SK-N-SH (cell line): ENCODE results near the gene USP48. TPM values are rescaled to one million over a fixed set of nuclear protein-coding genes. Genes with fewer than 3 reads are reported as not detected.

ENCODE experiments used
- CTCF ChIA-PET: fragments of 300-600, 350-600 bp; formaldehyde crosslinking; extraction: SDS; loops from one replicate; lab custom pipeline; 2021; lab: Yijun Ruan, JAX
- POLR2A ChIA-PET: fragments of 350-600 bp; sonication (Branson Sonifier 250); formaldehyde crosslinking; extraction: SDS; loops from one replicate; lab custom pipeline; 2020; ENCODE audit warnings: antibody characterized with exemption, inconsistent platforms; lab: Yijun Ruan, JAX
- DNase-seq: peaks from one replicate; pipeline ENCODE4 v3.0.0; 2012
- H2AFZ ChIP-seq: fragments of 200-600 bp; sonication (generic); 2 replicates; pipeline ENCODE4 v1.8.1; 2016; ENCODE audit warnings: antibody characterized with exemption, mild to moderate bottlenecking, low read depth
- H3F3A ChIP-seq: fragments of 200-600 bp; sonication (generic); replicated peaks from 2 replicates; pipeline ENCODE3; 2016; ENCODE audit warnings: antibody characterized with exemption, mild to moderate bottlenecking; ENCODE audit not compliant: insufficient read depth
- H3K27ac ChIP-seq, 2 experiments: fragments of 200-500 bp in 1 of 2; fragments of 200-600 bp in 1 of 2; sonication (Bioruptor generic) in 1 of 2; sonication (generic), shearing (Covaris generic) in 1 of 2; 2 replicates each; pipeline versions ENCODE4 v1.5.1 to v1.6.1; 2014 to 2016; ENCODE audit warnings: low read depth in 2 of 2, inconsistent platforms in 1 of 2, low read length in 1 of 2, mild to moderate bottlenecking in 1 of 2, mixed read lengths in 1 of 2
- H3K27me3 ChIP-seq: fragments of 200-600 bp; sonication (generic), shearing (Covaris generic); 2 replicates; pipeline ENCODE4 v1.6.1; 2016; ENCODE audit warnings: mixed run types; ENCODE audit not compliant: insufficient read depth
- H3K36me3 ChIP-seq, 2 experiments: fragments of 200-500 bp in 1 of 2; fragments of 200-600 bp in 1 of 2; sonication (Bioruptor generic) in 1 of 2; sonication (generic) in 1 of 2; replicated peaks in 1 of 2; 2 replicates each; pipeline versions ENCODE3 to v1.5.1; 2014 to 2016; ENCODE audit warnings: low read length in 1 of 2, mild to moderate bottlenecking in 1 of 2; ENCODE audit not compliant: insufficient read depth in 2 of 2, control insufficient read depth in 1 of 2
- H3K4me1 ChIP-seq, 2 experiments: fragments of 200-500 bp in 1 of 2; fragments of 200-600 bp in 1 of 2; sonication (Bioruptor generic) in 1 of 2; sonication (generic), shearing (Covaris generic) in 1 of 2; 2 replicates each; pipeline versions ENCODE4 v1.5.1 to v1.6.1; 2014 to 2016; ENCODE audit warnings: low read depth in 1 of 2, low read length in 1 of 2, mixed run types in 1 of 2; ENCODE audit not compliant: insufficient read depth in 2 of 2, control insufficient read depth in 1 of 2
- H3K4me2 ChIP-seq: fragments of 200-600 bp; sonication (generic), shearing (Covaris generic); 2 replicates; pipeline ENCODE4 v1.6.1; 2017; ENCODE audit warnings: mixed run types
- H3K4me3 ChIP-seq, 2 experiments: fragments of 200-500 bp in 1 of 2; fragments of 200-600 bp in 1 of 2; sonication (Bioruptor generic) in 1 of 2; sonication (generic), shearing (Covaris generic) in 1 of 2; 2 replicates each; pipeline versions ENCODE4 v1.5.1 to v1.8.1; 2014 to 2016; ENCODE audit warnings: low read depth in 2 of 2, inconsistent platforms in 1 of 2, low read length in 1 of 2, mild to moderate bottlenecking in 1 of 2, mixed read lengths in 1 of 2, moderate library complexity in 1 of 2
- H3K79me2 ChIP-seq: fragments of 200-600 bp; sonication (generic); 2 replicates; pipeline ENCODE4 v1.8.1; 2017; ENCODE audit warnings: mild to moderate bottlenecking; ENCODE audit not compliant: insufficient read depth
- H3K9ac ChIP-seq: fragments of 200-600 bp; sonication (generic); 2 replicates; pipeline ENCODE4 v1.6.1; 2017; ENCODE audit warnings: mixed run types
- H3K9me2 ChIP-seq: fragments of 200-600 bp; sonication (generic); 2 replicates; pipeline ENCODE4 v1.6.1; 2017; ENCODE audit warnings: mixed run types
- H3K9me3 ChIP-seq: fragments of 200-600 bp; sonication (generic); 2 replicates; pipeline ENCODE4 v1.6.1; 2017; ENCODE audit warnings: mixed run types, mild to moderate bottlenecking, moderate library complexity
- H4K20me1 ChIP-seq: fragments of 200-600 bp; sonication (generic); 2 replicates; pipeline ENCODE4 v1.6.1; 2017; ENCODE audit warnings: mild to moderate bottlenecking, mixed run types; ENCODE audit not compliant: insufficient read depth
- ELF1 ChIP-seq: IDR thresholded peaks from 2 replicates; pipeline ENCODE4 v1.4.0; 2012
- EP300 ChIP-seq, 2 experiments: IDR thresholded peaks; 2 replicates each; pipeline versions ENCODE4 v1.4.0 to v1.6.1; 2012; ENCODE audit warnings: borderline replicate concordance in 1 of 2, low read depth in 1 of 2, low read length in 1 of 2
- EZH2phosphoT487 ChIP-seq: fragments of 200-600 bp; sonication (generic); IDR thresholded peaks from 2 replicates; pipeline ENCODE4 v1.6.1; 2017; ENCODE audit warnings: low read depth, mixed run types, mild to moderate bottlenecking, antibody characterized with exemption, moderate library complexity, borderline replicate concordance
- FOSL2 ChIP-seq: IDR thresholded peaks from 2 replicates; pipeline ENCODE4 v1.4.0; 2012; ENCODE audit warnings: low read depth, mild to moderate bottlenecking, moderate library complexity, borderline replicate concordance
- JUND ChIP-seq: IDR thresholded peaks from 2 replicates; pipeline ENCODE4 v1.4.0; 2012
- NRF1 ChIP-seq: IDR thresholded peaks from 2 replicates; pipeline ENCODE4 v1.6.1; 2012; ENCODE audit warnings: low read depth, mild to moderate bottlenecking, low read length
- POLR2AphosphoS5 ChIP-seq: IDR thresholded peaks from 2 replicates; pipeline ENCODE4 v1.6.1; 2012; ENCODE audit warnings: low read depth, low read length
- RCOR1 ChIP-seq: fragments of 150-350 bp; IDR thresholded peaks from 2 replicates; pipeline ENCODE4 v1.6.1; 2017; ENCODE audit warnings: antibody characterized with exemption, low read length
- RFX5 ChIP-seq: IDR thresholded peaks from 2 replicates; pipeline ENCODE4 v1.6.1; 2012; ENCODE audit warnings: mild to moderate bottlenecking, improper control_type of control experiment, low read length
- SMC3 ChIP-seq: IDR thresholded peaks from 2 replicates; pipeline ENCODE4 v1.6.1; 2012; ENCODE audit warnings: low read depth, low read length, improper control_type of control experiment
- TCF12 ChIP-seq: IDR thresholded peaks from 2 replicates; pipeline ENCODE4 v1.4.0; 2012
- YY1 ChIP-seq: IDR thresholded peaks from 2 replicates; pipeline ENCODE4 v1.4.0; 2012; ENCODE audit warnings: low read depth, mild to moderate bottlenecking
- WGBS: methylation state at CpG from one replicate; pipeline ENCODE4 v1.1.6; 2017; ENCODE audit warnings: low lambda C conversion rate; 5-methylcytosine and 5-hydroxymethylcytosine counted together
- polyA plus RNA-seq, 3 experiments: library from polyadenylated mRNA; depleted of rRNA; stranded (reverse); fragments of >200 nt; gene quantifications; 2 replicates each; pipeline ENCODE4 v1.2.3, GENCODE V29; 2012
- TF ChIP-seq, protein P1 (sequence below): IDR thresholded peaks from 2 replicates; pipeline ENCODE4 v1.4.0; 2012; ENCODE audit warnings: low read depth, borderline replicate concordance

The USP48 gene
- polyA plus RNA-seq, 1 of the 3 experiments (the other 2 are of a cell fraction): 13.6 TPM

DNA sequence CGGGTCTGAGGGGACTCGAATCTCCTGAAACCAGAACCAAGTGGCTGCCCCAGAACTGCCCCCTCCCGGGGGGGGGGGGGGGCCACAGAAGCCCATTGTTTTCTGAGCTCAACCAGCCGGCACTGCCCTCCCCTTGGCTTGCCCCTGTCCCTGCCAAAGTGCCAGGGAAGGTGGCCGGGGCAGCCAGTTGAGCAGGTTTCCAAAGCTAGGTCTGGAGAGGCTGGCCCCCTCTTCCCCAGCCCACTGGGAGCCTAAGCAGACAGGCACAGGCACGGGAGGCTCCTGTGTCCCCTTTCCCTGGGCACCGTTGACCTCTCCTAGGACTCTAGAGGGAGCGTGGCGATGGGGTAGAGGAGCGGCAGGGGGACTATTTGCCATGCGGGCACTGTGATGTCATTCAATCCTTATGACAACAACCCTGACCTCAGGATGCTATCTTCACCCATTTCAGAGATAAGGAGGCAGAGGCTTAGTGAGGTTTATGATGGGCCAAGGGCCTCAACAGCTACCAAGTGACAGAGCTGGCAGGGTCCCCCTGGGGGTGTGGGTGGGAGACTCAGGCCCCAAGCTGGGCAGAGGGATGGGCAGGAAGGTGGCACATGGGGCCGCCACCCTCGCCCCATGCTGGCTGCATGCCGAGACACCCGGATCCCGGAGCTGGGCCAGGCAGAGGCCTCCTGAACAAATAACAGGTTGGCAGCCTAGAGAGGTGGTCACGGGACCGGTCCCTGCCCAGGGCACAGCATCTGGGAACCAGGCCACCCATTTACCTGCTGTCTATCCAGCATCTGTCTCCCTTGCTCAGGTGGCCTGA, 148.8 kb downstream of the USP48 start:
- Histone ChIP-seq H3K9me3 (no peaks in the 10 kb centered on the region), H3K36me3 (no peaks in the 10 kb centered on the region), H3K79me2 (no peaks in the 10 kb centered on the region), H3K27me3 (peaks cover 12% of the 10 kb centered on the region; the same call in 1 of the 2 replicates), H3K9me2 (no peaks in the 10 kb centered on the region), H3K9ac (no peak overlapping the region), H3F3A (no peaks in the 10 kb centered on the region), H3K4me3 (no peak overlapping the region), H3K4me1 (peaks cover 0 to 15% of the 10 kb centered on the region in 2 experiments; a peak in 2 of 4 replicates), H2AFZ (no peak overlapping the region), H3K27ac (no peak overlapping the region), H4K20me1 (no peaks in the 10 kb centered on the region), H3K4me2 (no peak overlapping the region)
- CTCF ChIA-PET: interaction anchor here (0.7 to 1.8 kb wide), 3 partner anchors 25 to 38 kb away, joined by 3 to 9 read pairs (median 6); no protein-coding TSS in a partner anchor
- POLR2A ChIA-PET: no interaction called here
- TF ChIP-seq EZH2phosphoT487 (no peak), TCF12 (no peak), RFX5 (no peak), SMC3 (no peak), FOSL2 (no peak), RCOR1 (no peak), YY1 (no peak), JUND (no peak), ELF1 (no peak)
- TF ChIP-seq, protein P1, sequence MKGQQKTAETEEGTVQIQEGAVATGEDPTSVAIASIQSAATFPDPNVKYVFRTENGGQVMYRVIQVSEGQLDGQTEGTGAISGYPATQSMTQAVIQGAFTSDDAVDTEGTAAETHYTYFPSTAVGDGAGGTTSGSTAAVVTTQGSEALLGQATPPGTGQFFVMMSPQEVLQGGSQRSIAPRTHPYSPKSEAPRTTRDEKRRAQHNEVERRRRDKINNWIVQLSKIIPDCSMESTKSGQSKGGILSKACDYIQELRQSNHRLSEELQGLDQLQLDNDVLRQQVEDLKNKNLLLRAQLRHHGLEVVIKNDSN: no peak
- WGBS: 55% methylated on average over 6 of the region's 18 CpGs
- no peak for DNase-seq

DNA sequence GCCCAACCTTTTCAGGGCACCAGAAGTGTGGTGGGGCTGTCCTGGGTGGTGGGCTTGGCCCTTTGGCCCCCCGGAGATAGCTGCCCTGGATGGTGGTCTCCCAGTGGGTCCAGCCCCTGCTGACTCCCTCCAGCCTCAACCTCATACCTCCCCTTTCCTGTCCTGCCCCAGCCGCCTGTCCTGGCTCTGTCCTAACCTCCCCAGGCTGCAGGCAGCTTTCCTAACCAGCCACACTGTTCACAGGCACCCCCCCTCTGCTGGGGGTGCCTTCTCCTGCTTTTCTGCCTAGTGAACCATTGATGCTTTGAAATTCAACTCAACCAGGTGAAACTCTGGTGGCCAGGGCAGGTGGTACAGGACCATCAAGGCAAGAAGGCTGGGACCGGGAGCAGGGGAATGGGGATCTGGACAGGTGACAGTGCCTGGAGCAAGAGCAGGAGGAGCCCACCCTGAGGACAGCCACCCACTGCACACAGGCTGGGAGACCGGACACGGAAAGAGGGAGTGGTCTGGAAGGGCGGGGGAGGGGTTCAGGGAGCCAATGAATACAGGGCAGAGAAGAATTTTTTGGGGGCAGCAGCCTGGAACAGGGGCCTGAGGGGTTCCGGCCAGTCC, 149.7 kb downstream of the USP48 start:
- no peaks in the 10 kb centered on the region for H3K36me3 ChIP-seq
- POLR2A ChIA-PET: no interaction called here
- no peaks in the 10 kb centered on the region for H3K9me3 ChIP-seq
- no peaks in the 10 kb centered on the region for H3K79me2 ChIP-seq
- no peaks in the 10 kb centered on the region for H3F3A ChIP-seq
- CTCF ChIA-PET: interaction anchor here (0.7 to 1.0 kb wide), 3 partner anchors 9 to 28 kb away, joined by 3 read pairs; no protein-coding TSS in a partner anchor
- no peak overlapping the region for H3K4me3 ChIP-seq
- peaks cover 0 to 16% of the 10 kb centered on the region in 2 experiments; a peak in 2 of 4 replicates for H3K4me1 ChIP-seq
- H3K4me2 ChIP-seq: no peak overlapping the region
- H3K27ac ChIP-seq: no peak overlapping the region
- DNase-seq: no peak
- WGBS: 54% methylated on average over 7 of the region's 7 CpGs
- H2AFZ ChIP-seq: no peak overlapping the region
- no peaks in the 10 kb centered on the region for H4K20me1 ChIP-seq
- no peak for TF ChIP-seq EP300 (IDR thresholded peaks at IDR 0.05; ENCODE audit: borderline replicate concordance in 1 of 2, low read depth in 1 of 2, low read length in 1 of 2)
- TF ChIP-seq SMC3: no peak
- TF ChIP-seq POLR2AphosphoS5: no peak
- no peak for TF ChIP-seq NRF1
- H3K9me2 ChIP-seq: no peaks in the 10 kb centered on the region
- no peak overlapping the region for H3K9ac ChIP-seq
- H3K27me3 ChIP-seq: peaks cover 12% of the 10 kb centered on the region; the same call in 1 of the 2 replicates
